GM21515 (cell line): Measurements from ENCODE around the gene FRMPD1.
A peak's percentile ranks its signal among the peaks of the same experiment; 100 is the strongest.
"Not testable (repeated sequence)": the region's sequence is repeated elsewhere in the genome, so short reads cannot be mapped to it uniquely, and the experiment has no call there.

Experiments
- ATAC-seq: cut with Tn5 transposase; IDR thresholded peaks from one replicate; pipeline ENCODE4 v1.9.1; 2021; ENCODE audit not compliant: unreplicated experiment

The FRMPD1 gene

DNA sequence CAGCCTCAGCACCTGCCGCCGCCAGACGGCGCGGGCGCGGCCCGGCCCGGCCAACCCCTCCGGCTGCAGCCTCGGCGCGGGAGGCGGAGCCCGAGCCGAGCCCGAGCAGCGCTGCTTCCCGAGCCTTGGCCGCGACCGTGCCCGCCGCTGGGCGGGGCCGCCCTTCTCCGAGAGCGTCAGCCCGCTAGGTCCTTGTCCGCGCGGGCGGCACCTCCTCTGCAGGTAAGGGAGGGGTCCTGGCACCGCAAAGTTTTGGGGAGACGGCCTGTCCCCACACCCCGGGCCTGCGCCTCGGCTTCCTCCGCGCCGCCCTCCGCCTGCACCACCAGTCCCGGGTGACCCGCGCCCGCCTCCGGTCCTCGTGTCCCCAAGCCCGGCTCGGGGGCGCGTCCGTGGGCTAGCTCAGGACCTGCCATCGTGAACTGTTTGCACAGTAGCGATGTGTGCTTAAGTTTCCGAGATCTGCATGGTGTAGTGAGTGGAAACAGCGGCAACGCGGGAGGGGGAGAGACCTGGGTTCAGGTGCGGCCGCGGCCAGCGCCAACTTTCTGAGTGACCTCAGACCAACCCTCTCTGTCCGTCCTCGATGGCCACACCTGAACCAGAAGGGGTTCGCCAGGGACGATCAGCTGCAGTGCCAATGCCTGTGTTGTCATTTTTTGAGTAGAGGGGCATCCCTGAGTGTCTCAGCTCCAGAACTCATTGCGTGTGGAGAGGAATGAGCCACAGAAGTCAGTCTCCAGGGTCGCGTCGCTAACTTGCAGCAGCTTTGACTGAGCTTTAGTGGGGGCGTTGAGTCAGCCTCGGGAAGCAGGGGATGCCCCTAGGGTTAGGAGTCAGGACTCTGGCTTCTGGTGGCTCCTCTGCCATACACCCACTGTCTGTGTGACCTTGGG, at the start of gene FRMPD1:
TSS of gene FRMPD1 (plus strand) at position 82 of the 896 bp plus-strand sequence. CDS start 41,688 bp downstream, outside the sequence.
- ATAC-seq: peak; percentile 66

DNA sequence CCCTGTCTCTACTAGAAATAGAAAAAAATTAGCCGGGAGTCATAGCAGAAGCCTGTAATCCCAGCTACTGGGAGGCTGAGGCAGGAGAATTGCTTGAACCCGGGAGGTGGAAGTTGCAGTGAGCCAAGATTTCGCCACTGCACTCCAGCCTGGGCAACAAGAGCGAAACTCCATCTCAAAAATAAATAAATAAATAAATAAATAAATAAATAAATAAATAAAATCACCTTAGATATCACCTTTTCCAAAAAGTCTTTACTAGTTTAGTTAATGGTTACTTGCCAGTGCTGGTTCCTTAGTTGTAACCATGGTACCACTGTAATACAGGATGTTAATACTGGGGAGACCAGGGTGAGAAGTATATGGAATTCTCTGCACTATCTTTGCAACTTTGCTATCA, 48.7 kb upstream of the FRMPD1 start:
- not testable (repeated sequence) for ATAC-seq

GRCh38 chr9:37602817-37603216, 47.9 kb upstream of the FRMPD1 start:
- no peak for ATAC-seq

DNA sequence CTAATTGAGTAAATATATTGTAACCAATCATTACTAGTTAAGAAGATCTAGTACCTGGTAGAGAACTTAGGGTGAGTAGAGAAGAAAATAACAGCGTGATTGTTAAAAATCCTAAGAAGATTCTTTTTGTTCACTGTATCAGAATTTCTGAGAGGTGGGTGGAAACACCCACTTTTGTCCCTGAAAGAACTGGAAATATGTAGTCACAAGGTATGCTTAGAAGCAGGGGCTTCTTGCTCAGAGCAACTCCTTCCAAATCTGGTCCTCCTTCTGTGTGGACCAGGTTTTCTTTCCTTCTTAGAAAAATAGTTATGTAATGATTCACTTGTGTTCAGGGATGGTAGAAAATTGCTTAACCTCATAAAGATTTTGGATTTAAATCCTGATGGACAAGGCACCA, 46.5 kb upstream of the FRMPD1 start:
- no peak for ATAC-seq

DNA sequence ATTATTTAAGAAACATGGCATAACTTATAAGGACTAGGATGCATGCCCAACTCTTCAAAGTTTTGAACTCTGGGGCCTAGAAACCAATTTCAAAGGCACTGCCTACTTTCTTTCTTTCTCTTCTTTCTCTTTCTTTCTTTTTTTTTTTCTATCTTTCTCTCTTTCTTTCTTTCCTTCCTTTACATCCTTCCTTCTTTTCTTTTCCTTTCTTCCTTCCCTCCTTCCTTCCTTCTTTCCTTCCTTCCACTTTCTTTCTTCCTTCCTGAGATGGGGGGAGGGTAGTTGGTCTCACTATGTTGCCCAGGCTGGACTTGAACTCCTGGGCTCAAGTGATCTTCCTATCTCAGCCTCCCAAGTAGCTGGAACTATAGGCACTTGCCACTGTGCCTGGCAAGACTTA, 42.5 kb upstream of the FRMPD1 start:
- no peak for ATAC-seq

GRCh38 chr9:37609735-37610397, 40.9 kb upstream of the FRMPD1 start:
- no peak for ATAC-seq

DNA sequence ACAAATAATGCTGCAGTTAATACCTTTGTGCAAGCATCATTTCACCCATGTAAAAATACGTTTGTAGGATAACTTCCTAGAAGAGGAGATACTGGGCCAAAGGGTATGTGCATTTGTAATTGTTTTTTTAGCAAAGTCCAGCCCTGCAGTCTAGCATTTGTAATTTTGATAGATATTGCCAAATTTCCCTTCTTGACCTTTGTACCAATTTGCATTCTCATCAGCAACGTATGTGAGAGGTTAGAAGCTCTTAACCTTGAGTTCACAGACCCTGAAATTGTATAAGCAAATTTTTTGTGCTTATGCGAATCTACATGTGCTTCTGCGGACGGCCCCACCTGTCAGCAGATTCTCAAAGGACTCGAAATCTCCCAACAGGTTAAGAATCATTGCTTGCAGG, 39.7 kb upstream of the FRMPD1 start:
- no peak for ATAC-seq

DNA sequence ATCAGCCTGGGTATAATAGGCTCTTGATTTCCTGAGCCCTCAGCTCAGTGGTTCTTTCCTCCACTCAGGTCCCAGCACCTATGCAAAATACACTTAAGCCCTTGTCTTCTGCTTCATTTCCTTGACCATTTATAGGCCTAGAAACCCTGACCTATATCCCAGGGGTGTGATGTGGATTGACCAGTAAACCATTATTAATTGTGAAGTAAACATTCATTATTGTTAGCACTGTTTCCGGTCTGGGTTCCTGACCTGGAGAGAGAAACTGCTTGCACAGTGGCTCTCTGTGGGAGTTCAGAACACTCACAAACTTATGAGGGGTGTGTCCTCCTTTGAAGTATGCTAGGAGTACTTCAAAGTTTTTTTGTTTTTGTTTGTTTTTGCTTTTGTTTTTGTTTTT, 38.8 kb upstream of the FRMPD1 start:
- ATAC-seq: no peak

GRCh38 chr9:37617161-37617560, 33.6 kb upstream of the FRMPD1 start:
- ATAC-seq: no peak

- no peak for ATAC-seq
Measured at GRCh38 chr9:37617832-37618231, 32.9 kb upstream of the FRMPD1 start.

- ATAC-seq: no peak
Measured at GRCh38 chr9:37618817-37619216, 31.9 kb upstream of the FRMPD1 start.

- ATAC-seq: no peak
Measured at GRCh38 chr9:37619806-37620205, 30.9 kb upstream of the FRMPD1 start.

DNA sequence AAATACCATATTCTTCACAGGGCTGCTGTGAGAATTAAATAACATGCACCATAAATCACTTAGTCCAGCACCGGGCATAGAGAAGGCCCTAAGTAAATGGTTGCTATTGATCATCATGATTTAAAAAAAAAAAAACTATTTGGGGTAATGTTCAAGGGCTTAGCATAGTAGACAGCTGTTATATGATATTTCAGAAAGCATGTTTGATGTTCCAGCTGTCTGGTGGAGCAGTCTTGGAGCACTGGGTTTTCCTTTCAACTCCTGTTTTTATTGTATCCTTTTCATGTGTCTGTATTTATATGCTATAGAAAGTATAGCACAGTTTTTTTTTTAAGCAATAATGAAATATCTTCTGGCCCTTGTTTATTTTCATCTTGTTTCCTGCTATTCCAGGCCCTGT, 30.4 kb upstream of the FRMPD1 start:
- ATAC-seq: no peak

GRCh38 chr9:37621273-37622121, 29.3 kb upstream of the FRMPD1 start:
- ATAC-seq: no peak

DNA sequence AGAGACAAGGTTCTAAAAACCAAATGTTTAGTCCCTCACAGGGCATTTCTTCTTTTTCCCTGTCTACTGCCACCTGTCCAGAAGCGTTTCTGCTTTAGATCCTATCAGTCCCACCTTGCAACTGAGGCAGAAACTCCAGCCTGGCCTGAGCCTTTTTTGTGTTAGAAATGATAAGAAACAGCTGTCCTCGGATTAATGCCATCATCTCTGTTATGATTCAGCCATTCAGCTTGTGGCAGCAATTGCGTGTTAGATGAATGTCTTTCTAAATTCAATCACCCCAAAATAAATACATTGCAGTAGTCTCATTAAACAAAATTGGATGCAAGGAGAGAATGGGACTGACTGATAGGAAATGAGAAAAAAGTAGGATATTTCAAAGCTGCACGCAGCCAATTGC, 28.3 kb upstream of the FRMPD1 start:
- ATAC-seq: no peak

DNA sequence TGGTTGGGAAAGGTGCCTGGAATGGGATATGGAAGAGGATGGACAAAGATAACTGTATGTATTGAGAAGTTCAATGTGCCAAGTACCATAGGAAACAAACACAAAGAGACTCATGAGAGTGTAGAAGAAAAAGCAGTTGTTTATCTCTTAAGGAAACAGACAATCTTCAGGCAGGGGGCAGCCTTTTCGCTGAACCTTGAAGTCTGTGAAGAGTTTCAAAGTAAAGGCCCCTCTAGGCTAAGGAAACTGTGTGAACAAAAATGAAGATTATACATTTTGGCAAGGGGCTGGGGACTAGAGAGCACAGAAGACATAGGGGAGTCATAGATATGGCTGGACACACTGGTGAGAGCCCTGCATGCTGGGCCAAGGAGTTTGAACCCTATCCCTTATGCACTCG, 27.5 kb upstream of the FRMPD1 start:
- no peak for ATAC-seq

- ATAC-seq: no peak
Measured at GRCh38 chr9:37624073-37624472, 26.7 kb upstream of the FRMPD1 start.

GRCh38 chr9:37625036-37625757, 25.6 kb upstream of the FRMPD1 start:
- ATAC-seq: no peak

GRCh38 chr9:37625758-37626147, 25.0 kb upstream of the FRMPD1 start:
- no peak for ATAC-seq

DNA sequence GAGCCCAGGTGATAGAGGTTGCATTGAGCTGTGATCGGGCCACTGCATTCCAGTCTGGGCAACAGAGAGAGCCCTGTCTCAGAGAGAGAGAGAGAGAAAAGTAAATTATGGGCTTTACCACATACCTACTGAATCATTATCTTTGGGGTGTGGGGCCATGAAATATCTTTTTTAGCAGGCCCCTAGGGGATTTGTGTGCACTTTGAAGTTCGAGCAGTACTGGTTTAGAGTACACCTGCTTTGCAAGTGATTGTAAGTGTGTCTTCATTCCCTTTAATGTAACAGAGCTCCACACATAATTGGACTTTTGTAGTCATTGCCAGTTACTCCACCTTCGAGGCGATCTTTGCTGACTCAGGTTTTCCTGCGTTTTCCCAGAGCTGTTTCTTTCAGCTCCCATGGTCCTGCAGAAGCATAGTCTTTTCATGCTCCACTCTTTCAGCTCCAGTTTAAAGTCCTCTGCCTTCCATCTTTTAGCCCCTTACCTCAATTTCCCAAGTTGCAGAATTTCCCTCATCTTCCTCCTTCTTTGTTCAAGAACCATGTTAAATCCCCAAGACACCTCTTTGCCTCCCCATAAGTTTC, 24.0 kb upstream of the FRMPD1 start:
- no peak for ATAC-seq
